Prostate gland (tissue), 2 donors: ENCODE measurements around the gene ALS2CL.

ENCODE experiments used
- CTCF ChIP-seq, 4 experiments: fragments of 200-600 bp in 2 of 4; fragments of 450-650 bp in 2 of 4; sonication (generic) in 2 of 4; IDR thresholded peaks; 1 replicate in 3 of 4; 2 replicates in 1 of 4; pipeline ENCODE4 v1.5.1; 2016 to 2019; ENCODE audit warnings: antibody characterized with exemption in 4 of 4, mild to moderate bottlenecking in 2 of 4, moderate library complexity in 2 of 4
- POLR2AphosphoS5 ChIP-seq: sonication (generic); formaldehyde crosslinking; IDR thresholded peaks from one replicate; pipeline ENCODE4 v1.6.1; 2017; ENCODE audit warnings: antibody characterized with exemption

- TF ChIP-seq POLR2AphosphoS5 (no peak), CTCF (IDR thresholded peaks at IDR 0.05) (no peak)
These were observed 49.6 kb upstream of the ALS2CL start for GRCh38 chr3:46742992-46743585.
